OCI-LY7 (cell line): ENCODE results near the gene ADAM11. TPM values are rescaled to one million over a fixed set of nuclear protein-coding genes. Genes with fewer than 3 reads are reported as not detected.

Experiments used
- Bru-seq: library from RNA; stranded (reverse); fragments of 400-500 nt; gene quantifications from one replicate; lab custom pipeline; 2021; lab: Mats Ljungman, UMichigan
- BruChase-seq, 2 experiments: library from RNA; stranded (reverse); fragments of 400-500 nt; gene quantifications; one replicate each; lab custom pipeline; 2021; lab: Mats Ljungman, UMichigan
- BruUV-seq: library from RNA; stranded (reverse); fragments of 400-500 nt; replicated peaks from 2 replicates; lab custom pipeline; 2021; lab: Mats Ljungman, UMichigan
- CTCF ChIA-PET: fragments of 300-600 bp; sonication (Branson Sonifier 250); formaldehyde crosslinking; loops from one replicate; lab custom pipeline; 2022; ENCODE audit warnings: antibody characterized with exemption; ENCODE audit not compliant: unreplicated experiment; lab: Charles Lee
- POLR2A ChIA-PET: fragments of 300-600 bp; sonication (Branson Sonifier 250); formaldehyde crosslinking; loops from one replicate; lab custom pipeline; 2022; ENCODE audit warnings: antibody characterized with exemption; lab: Charles Lee
- DNase-seq: peaks from one replicate; pipeline ENCODE4 v3.0.0-alpha.2; 2015; ENCODE audit warnings: low spot score
- H2AFZ ChIP-seq: fragments of 200-600 bp; sonication (generic), shearing (Covaris generic); 2 replicates; pipeline ENCODE4 v1.6.1; 2014; ENCODE audit warnings: mild to moderate bottlenecking, antibody characterized with exemption, low read length, moderate library complexity
- H3K27ac ChIP-seq: fragments of 200-600 bp; sonication (generic); 2 replicates; pipeline ENCODE4 v1.5.1; 2014; ENCODE audit warnings: mixed run types, low read depth, mild to moderate bottlenecking, moderate library complexity, low read length, inconsistent platforms; ENCODE audit not compliant: poor library complexity, severe bottlenecking
- H3K36me3 ChIP-seq: fragments of 200-600 bp; sonication (generic); 2 replicates; pipeline ENCODE4 v1.6.1; 2014; ENCODE audit warnings: mild to moderate bottlenecking, antibody characterized with exemption, low read length, moderate library complexity, mixed read lengths; ENCODE audit not compliant: insufficient read depth
- H3K4me1 ChIP-seq: fragments of 200-600 bp; sonication (generic); 2 replicates; pipeline ENCODE4 v1.5.1; 2014; ENCODE audit warnings: mild to moderate bottlenecking, low read length; ENCODE audit not compliant: insufficient read depth, poor library complexity, severe bottlenecking
- H3K4me2 ChIP-seq: fragments of 200-600 bp; sonication (generic); 2 replicates; pipeline ENCODE4 v1.6.1; 2014; ENCODE audit warnings: mild to moderate bottlenecking, low read length
- H3K4me3 ChIP-seq: fragments of 200-600 bp; sonication (generic); 2 replicates; pipeline ENCODE4 v1.5.1; 2014; ENCODE audit warnings: mild to moderate bottlenecking, low read depth, low read length; ENCODE audit not compliant: poor library complexity, severe bottlenecking
- H3K79me2 ChIP-seq: fragments of 200-600 bp; sonication (generic); 2 replicates; pipeline ENCODE4 v1.6.1; 2016; ENCODE audit warnings: low read depth, mild to moderate bottlenecking, low read length, moderate library complexity, mixed read lengths; ENCODE audit not compliant: insufficient read depth
- H3K9me2 ChIP-seq: fragments of 200-600 bp; sonication (generic); 2 replicates; pipeline ENCODE4 v1.6.1; 2016; ENCODE audit warnings: mild to moderate bottlenecking, low read length, mixed read lengths; ENCODE audit not compliant: insufficient read depth
- H3K9me3 ChIP-seq: fragments of 200-600 bp; sonication (generic); 2 replicates; pipeline ENCODE4 v1.6.1; 2014; ENCODE audit warnings: mild to moderate bottlenecking, mixed run types, low read length, mixed read lengths
- H4K20me1 ChIP-seq: fragments of 200-600 bp; sonication (generic); 2 replicates; pipeline ENCODE4 v1.6.1; 2014; ENCODE audit warnings: mild to moderate bottlenecking, antibody characterized with exemption, low read length, moderate library complexity, mixed read lengths; ENCODE audit not compliant: insufficient read depth
- CTCF ChIP-seq: fragments of 200-600 bp; sonication (generic); conservative IDR thresholded peaks from 2 replicates; pipeline ENCODE4 v1.5.1; 2014; ENCODE audit warnings: mild to moderate bottlenecking, antibody characterized with exemption, low read length, moderate library complexity, mixed read lengths
- EZH2phosphoT487 ChIP-seq: fragments of 200-600 bp; sonication (generic); IDR thresholded peaks from 2 replicates; pipeline ENCODE4 v1.6.1; 2018; ENCODE audit warnings: low read depth, borderline replicate concordance, mild to moderate bottlenecking, mixed run types, antibody characterized with exemption, low read length, moderate library complexity, mixed read lengths
- intact Hi-C: fragments of 100-400 bp; cut with micrococcal nuclease; formaldehyde crosslinking; loops from one replicate; pipeline ENCODE4 v1.10.0; 2022; ENCODE audit not compliant: unreplicated experiment
- long read RNA-seq: library from polyadenylated mRNA; stranded (forward); transcript quantifications from one replicate; pipeline ENCODE4 v2.0.0, GENCODE V29; 2022
- total RNA-seq, 2 experiments: library from RNA; depleted of rRNA in 1 of 2; stranded (reverse); fragments of >200 nt in 1 of 2; shearing (Covaris generic) in 1 of 2; gene quantifications; 2 replicates each; pipeline ENCODE4 v1.2.3, GENCODE V29; 2014 to 2022

ADAM11 gene, protein sequence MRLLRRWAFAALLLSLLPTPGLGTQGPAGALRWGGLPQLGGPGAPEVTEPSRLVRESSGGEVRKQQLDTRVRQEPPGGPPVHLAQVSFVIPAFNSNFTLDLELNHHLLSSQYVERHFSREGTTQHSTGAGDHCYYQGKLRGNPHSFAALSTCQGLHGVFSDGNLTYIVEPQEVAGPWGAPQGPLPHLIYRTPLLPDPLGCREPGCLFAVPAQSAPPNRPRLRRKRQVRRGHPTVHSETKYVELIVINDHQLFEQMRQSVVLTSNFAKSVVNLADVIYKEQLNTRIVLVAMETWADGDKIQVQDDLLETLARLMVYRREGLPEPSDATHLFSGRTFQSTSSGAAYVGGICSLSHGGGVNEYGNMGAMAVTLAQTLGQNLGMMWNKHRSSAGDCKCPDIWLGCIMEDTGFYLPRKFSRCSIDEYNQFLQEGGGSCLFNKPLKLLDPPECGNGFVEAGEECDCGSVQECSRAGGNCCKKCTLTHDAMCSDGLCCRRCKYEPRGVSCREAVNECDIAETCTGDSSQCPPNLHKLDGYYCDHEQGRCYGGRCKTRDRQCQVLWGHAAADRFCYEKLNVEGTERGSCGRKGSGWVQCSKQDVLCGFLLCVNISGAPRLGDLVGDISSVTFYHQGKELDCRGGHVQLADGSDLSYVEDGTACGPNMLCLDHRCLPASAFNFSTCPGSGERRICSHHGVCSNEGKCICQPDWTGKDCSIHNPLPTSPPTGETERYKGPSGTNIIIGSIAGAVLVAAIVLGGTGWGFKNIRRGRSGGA
- total RNA-seq (2014; rRNA removed; shearing (Covaris generic)) (2.1 and 3.3 TPM in 2 replicates), total RNA-seq (2022) (1.1 and 1.4 TPM in 2 replicates), Bru-seq, nascent RNA (percentile 16 among the genes with signal in this experiment), BruChase-seq, experiment 1, labeled RNA remaining after a 6-hour chase (percentile 25 among the genes with signal in this experiment), BruChase-seq, experiment 2, labeled RNA remaining after a 2-hour chase (percentile 20 among the genes with signal in this experiment)
- long read RNA-seq, partial matches to known transcripts = 2 of 5 reads
- long read RNA-seq, other reads (novel, unspliced or antisense) = 3 of 5 reads

GRCh38 chr17:44758414-44759085 lies at the start of gene ADAM11:
Gene ADAM11 (plus strand): TSS chr17:44758988. CDS start chr17:44759200, 212 bp downstream.
- DNase-seq = no peak
- TF ChIP-seq CTCF (no peak), EZH2phosphoT487 (no peak)
- Histone ChIP-seq H2AFZ (no peak within 1 kb of the TSS), H3K9me2 (no peaks in the 10 kb centered on the region), H3K9me3 (no peaks in the 10 kb centered on the region), H3K79me2 (no peaks in the 10 kb centered on the region), H3K4me3 (no peak within 1 kb of the TSS), H3K36me3 (no peaks in the 10 kb centered on the region), H3K4me1 (no peaks in the 10 kb centered on the region), H3K27ac (no peak within 1 kb of the TSS), H4K20me1 (no peaks in the 10 kb centered on the region), H3K4me2 (no peak within 1 kb of the TSS; the same call in 1 of the 2 replicates)
- intact Hi-C loops = no loop called here
- BruUV-seq = no TSS peak
- POLR2A ChIA-PET = no interaction called here
- CTCF ChIA-PET = no interaction called here

DNA sequence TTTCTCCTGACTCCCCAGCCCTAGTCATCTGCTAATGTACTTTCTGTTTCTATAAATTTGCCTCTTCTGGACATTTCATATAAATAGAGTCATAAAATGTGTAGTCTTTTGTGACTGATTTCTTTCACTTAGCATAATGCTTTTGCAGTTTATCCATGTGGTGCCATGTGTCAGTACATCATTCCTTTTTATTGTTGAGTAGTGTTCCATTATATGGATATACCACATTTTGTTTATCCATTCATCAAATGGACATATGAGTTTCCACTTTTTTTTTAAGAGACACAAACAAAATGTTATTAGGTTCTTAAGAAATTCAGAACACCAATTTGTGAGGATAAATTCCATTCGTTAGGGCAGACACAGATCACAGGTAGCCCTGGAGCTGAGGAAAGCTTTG lies 39.3 kb upstream of the ADAM11 start:
- TF ChIP-seq EZH2phosphoT487 = no peak
- no peak for TF ChIP-seq CTCF
- intact Hi-C loops = no loop called here

More for the DNA sequence above, 39.3 kb upstream of the ADAM11 start:
- no peaks in the 10 kb centered on the region for H4K20me1 ChIP-seq
- H3K4me1 ChIP-seq = no peaks in the 10 kb centered on the region
- no peaks in the 10 kb centered on the region for H3K79me2 ChIP-seq
- H3K9me3 ChIP-seq = no peaks in the 10 kb centered on the region
- ChIA-PET POLR2A (interaction anchor here (0.5 kb wide), 1 partner anchor 72 kb away, joined by 5 read pairs; no protein-coding TSS in a partner anchor), CTCF (no interaction called here)
- no peak for DNase-seq
- no peaks in the 10 kb centered on the region for H3K9me2 ChIP-seq
- no peak overlapping the region for H2AFZ ChIP-seq
- no peak overlapping the region for H3K4me2 ChIP-seq
- no peak overlapping the region for H3K27ac ChIP-seq
- BruUV-seq = no TSS peak
- H3K4me3 ChIP-seq = no peak overlapping the region
- H3K36me3 ChIP-seq = peaks cover 62% of the 10 kb centered on the region
